Panc1 (cell line): Measurements from ENCODE around the gene SF3B2. TPM values are rescaled to one million over a fixed set of nuclear protein-coding genes. Genes with fewer than 3 reads are reported as not detected.
"Not testable (repeated sequence)": the region's sequence is repeated elsewhere in the genome, so short reads cannot be mapped to it uniquely, and the experiment has no call there.

Experiments used
- ATAC-seq: fragments of 200-7000 bp; cut with Tn5 transposase; 2 replicates; pipeline ENCODE4 v1.9.1; 2020; ENCODE audit warnings: mild to moderate bottlenecking, moderate library complexity
- BruUV-seq: library from RNA; stranded (reverse); fragments of 400-500 nt; replicated peaks from 2 replicates; lab custom pipeline; 2021; lab: Mats Ljungman, UMichigan
- CTCF ChIA-PET: fragments of 300-600 bp; sonication (Branson Sonifier 250); formaldehyde crosslinking; loops from one replicate; lab custom pipeline; 2022; ENCODE audit warnings: antibody characterized with exemption; lab: Charles Lee
- POLR2A ChIA-PET: fragments of 300-600 bp; sonication (Branson Sonifier 250); formaldehyde crosslinking; loops from one replicate; lab custom pipeline; 2022; ENCODE audit warnings: antibody characterized with exemption; lab: Charles Lee
- DNase-seq: peaks from one replicate; pipeline ENCODE4 v3.0.0-alpha.2; 2010; ENCODE audit warnings: low read depth, low spot score
- H3K27ac ChIP-seq: 2 replicates; pipeline ENCODE4 v1.5.1; 2011; ENCODE audit warnings: mild to moderate bottlenecking, low read length, inconsistent platforms
- H3K27me3 ChIP-seq: fragments of 200-500 bp; sonication (Bioruptor generic); 2 replicates; pipeline ENCODE4 v1.6.0; 2014; ENCODE audit warnings: low read length, inconsistent platforms; ENCODE audit not compliant: control insufficient read depth, insufficient read depth
- H3K36me3 ChIP-seq: fragments of 200-500 bp; sonication (Bioruptor generic); 2 replicates; pipeline ENCODE4 v1.5.1; 2014; ENCODE audit warnings: inconsistent platforms, mild to moderate bottlenecking, low read length, moderate library complexity; ENCODE audit not compliant: control insufficient read depth, insufficient read depth
- H3K4me1 ChIP-seq: 2 replicates; pipeline ENCODE4 v1.5.1; 2011; ENCODE audit warnings: inconsistent platforms, mild to moderate bottlenecking, low read length, moderate library complexity; ENCODE audit not compliant: control insufficient read depth, insufficient read depth
- H3K4me3 ChIP-seq, 2 experiments: 2 replicates each; pipeline ENCODE4 v1.5.1; 2011 to 2012; ENCODE audit warnings: low read depth in 2 of 2, low read length in 2 of 2, mild to moderate bottlenecking in 2 of 2, inconsistent platforms in 1 of 2, moderate library complexity in 1 of 2
- H3K9me3 ChIP-seq: fragments of 200-500 bp; sonication (Bioruptor generic); 2 replicates; pipeline ENCODE4 v1.5.1; 2014; ENCODE audit warnings: low read depth, mild to moderate bottlenecking, inconsistent platforms, low read length, moderate library complexity; ENCODE audit not compliant: control insufficient read depth, insufficient read depth
- CTCF ChIP-seq: fragments of 450-650 bp; IDR thresholded peaks from 2 replicates; pipeline ENCODE4 v1.5.1; 2017; ENCODE audit warnings: mild to moderate bottlenecking
- POLR2AphosphoS5 ChIP-seq: IDR thresholded peaks from 2 replicates; pipeline ENCODE4 v1.6.1; 2012; ENCODE audit warnings: mild to moderate bottlenecking, low read depth, low read length, moderate library complexity
- REST ChIP-seq, 2 experiments: IDR thresholded peaks; 2 replicates each; pipeline ENCODE4 v1.6.1; 2011 to 2012; ENCODE audit warnings: low read depth in 2 of 2, control low read depth in 1 of 2, low read length in 1 of 2, mild to moderate bottlenecking in 1 of 2, moderate library complexity in 1 of 2; ENCODE audit not compliant: insufficient read depth in 1 of 2
- SIN3A ChIP-seq: IDR thresholded peaks from 2 replicates; pipeline ENCODE4 v1.6.1; 2012; ENCODE audit warnings: low read depth, mild to moderate bottlenecking, low read length, moderate library complexity, borderline replicate concordance; ENCODE audit not compliant: insufficient read depth
- TCF7L2 ChIP-seq: IDR thresholded peaks from 2 replicates; pipeline ENCODE4 v1.6.1; 2011; ENCODE audit warnings: mild to moderate bottlenecking, low read depth, low read length, inconsistent platforms
- in situ Hi-C: cut with HindIII; loops from 2 replicates; pipeline ENCODE4 v1.10.0; 2016; ENCODE audit warnings: low sequenced_read_pairs, low pct_unique_long_range_greater_than_20kb
- intact Hi-C: fragments of 100-400 bp; cut with micrococcal nuclease; formaldehyde crosslinking; loops from one replicate; pipeline ENCODE4 v1.10.0; 2022; ENCODE audit not compliant: unreplicated experiment
- total RNA-seq: library from RNA; stranded (reverse); gene quantifications from one replicate; pipeline ENCODE4 v1.2.1, GENCODE V29; 2021; ENCODE audit not compliant: unreplicated experiment

Gene SF3B2
- total RNA-seq, 1 experiment from 2014 or later, result 271 TPM

GRCh38 chr11:66077927-66078326, 25.8 kb downstream of the SF3B2 start:
- Histone ChIP-seq H3K4me3 (no peak overlapping the region), H3K27ac (no peak overlapping the region), H3K9me3 (no peaks in the 10 kb centered on the region), H3K4me1 (peaks cover 38% of the 10 kb centered on the region), H3K27me3 (no peaks in the 10 kb centered on the region), H3K36me3 (no peaks in the 10 kb centered on the region)
- ChIA-PET CTCF (interaction anchor here (0.6 kb wide), 1 partner anchor 75 kb away, joined by 3 read pairs; no protein-coding TSS in a partner anchor), POLR2A (interaction anchor here (0.6 kb wide), 1 partner anchor 45 kb away, joined by 3 read pairs; no protein-coding TSS in a partner anchor)
- DNase-seq (no peak), ATAC-seq (no peak)
- intact Hi-C loops, result no loop called here
- in situ Hi-C loops, result no loop called here
- TF ChIP-seq CTCF, result no peak
- TF ChIP-seq REST (IDR thresholded peaks at IDR 0.05; ENCODE audit: insufficient read depth in 1 of 2, low read depth in 2 of 2, low read length in 1 of 2), result no peak
- no peak for TF ChIP-seq POLR2AphosphoS5
- no peak for TF ChIP-seq SIN3A
- TF ChIP-seq TCF7L2, result no peak
- BruUV-seq, result no TSS peak

GRCh38 chr11:66078949-66079348, 26.8 kb downstream of the SF3B2 start:
- ATAC-seq, H3K9me3 ChIP-seq, H3K27ac ChIP-seq, in situ Hi-C loops, intact Hi-C loops, DNase-seq, H3K36me3 ChIP-seq, POLR2A ChIA-PET, BruUV-seq, H3K27me3 ChIP-seq, H3K4me3 ChIP-seq: not testable (repeated sequence)
- CTCF ChIA-PET, result interaction anchor here (0.6 kb wide), 1 partner anchor 756 kb away, joined by 7 read pairs; no protein-coding TSS in a partner anchor
- peaks cover 48% of the 10 kb centered on the region for H3K4me1 ChIP-seq

- Histone ChIP-seq H3K9me3 (no peaks in the 10 kb centered on the region), H3K27ac (peak overlapping the region; percentile 35; the same call in 1 of the 2 replicates), H3K36me3 (no peaks in the 10 kb centered on the region), H3K4me3 (no peak overlapping the region), H3K4me1 (peaks cover 48% of the 10 kb centered on the region), H3K27me3 (no peaks in the 10 kb centered on the region)
- in situ Hi-C loops (no loop called here), intact Hi-C loops (loop anchor here (5.0 kb wide), 1 partner anchor 57 kb away; no protein-coding TSS in a partner anchor)
- no TSS peak for BruUV-seq
- ATAC-seq (peak; percentile 58; the same call in 1 of the 2 replicates), DNase-seq (no peak)
- CTCF ChIA-PET, result interaction anchor here (0.6 to 1.3 kb wide), 2 partner anchors 35 to 80 kb away, joined by 5 to 12 read pairs; no protein-coding TSS in a partner anchor
- POLR2A ChIA-PET, result no interaction called here
- TF ChIP-seq POLR2AphosphoS5 (no peak), CTCF (no peak), REST (IDR thresholded peaks at IDR 0.05; ENCODE audit: insufficient read depth in 1 of 2, low read depth in 2 of 2, low read length in 1 of 2) (no peak), SIN3A (no peak), TCF7L2 (no peak)
Measured at GRCh38 chr11:66080055-66080817, 28.1 kb downstream of the SF3B2 start.
